Stomach (tissue), 9 donors: ENCODE results near the gene SHANK3. TPM values are rescaled to one million over a fixed set of nuclear protein-coding genes. Genes with fewer than 3 reads are reported as not detected.

Experiments used
- DNase-seq, 2 donors: peaks; one replicate each; pipeline versions ENCODE4 v3.0.0 to v3.0.0-alpha.2; 2013 to 2019
- H3K27ac ChIP-seq, 5 donors: fragments of 200-600 bp in 4 of 5; sonication (generic) in 4 of 5; one replicate each; pipeline ENCODE4 v1.5.1; 2013 to 2019; ENCODE audit warnings: mild to moderate bottlenecking in 1 of 5, moderate library complexity in 1 of 5
- H3K27me3 ChIP-seq, 3 donors: fragments of 200-600 bp; sonication (generic); one replicate each; pipeline ENCODE4 v1.5.1; 2017 to 2019; ENCODE audit warnings: mixed run types in 1 of 3
- H3K36me3 ChIP-seq, 4 donors: fragments of 200-600 bp; sonication (generic); 1 replicate in 3 of 4; 2 replicates in 1 of 4; pipeline ENCODE4 v1.5.1; 2016 to 2019
- H3K4me1 ChIP-seq, 4 donors: fragments of 200-600 bp; sonication (generic); one replicate each; pipeline ENCODE4 v1.5.1; 2016 to 2019
- H3K4me3 ChIP-seq, 4 donors: fragments of 200-600 bp; sonication (generic) in 3 of 4; one replicate each; pipeline ENCODE4 v1.5.1; 2016 to 2019; ENCODE audit warnings: mild to moderate bottlenecking in 1 of 4
- H3K9me3 ChIP-seq, 4 donors: fragments of 200-600 bp; sonication (generic); one replicate each; pipeline ENCODE4 v1.5.1; 2016 to 2019
- EP300 ChIP-seq: sonication (generic); formaldehyde crosslinking; IDR thresholded peaks from one replicate; pipeline ENCODE4 v1.6.1; 2017; ENCODE audit warnings: antibody characterized with exemption
- POLR2A ChIP-seq, 4 donors: fragments of 450-650 bp; IDR thresholded peaks; one replicate each; pipeline ENCODE4 v1.6.1; 2016; ENCODE audit warnings: antibody characterized with exemption in 4 of 4, control low read depth in 2 of 4, mild to moderate bottlenecking in 1 of 4, moderate library complexity in 1 of 4
- POLR2AphosphoS5 ChIP-seq, 3 donors: sonication (generic); formaldehyde crosslinking; IDR thresholded peaks; one replicate each; pipeline ENCODE4 v1.6.1; 2016; ENCODE audit warnings: antibody characterized with exemption in 3 of 3
- WGBS, 5 donors: extraction: QIAGEN DNeasy Blood & Tissue Kit in 3 of 5; methylation state at CpG; one replicate each; pipeline versions ENCODE4 v1.1.5 to v1.1.7; 2013 to 2018; 5-methylcytosine and 5-hydroxymethylcytosine counted together
- intact Hi-C: fragments of 100-400 bp; cut with DNase I; formaldehyde crosslinking; loops from one replicate; pipeline ENCODE4 v1.15.1; 2023; ENCODE audit warnings: low total_unique reads
- polyA plus RNA-seq, 3 donors: library from polyadenylated mRNA; stranded (reverse); fragments of 200-250 nt; gene quantifications; one replicate each; pipeline ENCODE4 v1.2.3, GENCODE V29; 2013
- total RNA-seq, 5 donors: library from RNA; depleted of rRNA; stranded (reverse); fragments of >200 nt; gene quantifications; one replicate each; pipeline versions ENCODE4 v1.1.0 to v1.2.3, GENCODE V29; 2014 to 2016
- TF ChIP-seq, protein P1 (sequence below), 7 experiments: fragments of 450-650 bp in 4 of 7; fragments of 200-600 bp in 3 of 7; sonication (generic) in 3 of 7; IDR thresholded peaks; one replicate each; pipeline ENCODE4 v1.5.1; 2016 to 2019; ENCODE audit warnings: antibody characterized with exemption in 7 of 7, control low read depth in 2 of 7, mild to moderate bottlenecking in 1 of 7
- donor health status: healthy with polysubstance abuse.
- donor health status: Bipolar disorder and iron deficiency.
- donor health status: healthy.

The SHANK3 gene
- total and polyA plus RNA-seq, 8 donors: 2.5 to 31.2 (median 5.1) TPM

DNA sequence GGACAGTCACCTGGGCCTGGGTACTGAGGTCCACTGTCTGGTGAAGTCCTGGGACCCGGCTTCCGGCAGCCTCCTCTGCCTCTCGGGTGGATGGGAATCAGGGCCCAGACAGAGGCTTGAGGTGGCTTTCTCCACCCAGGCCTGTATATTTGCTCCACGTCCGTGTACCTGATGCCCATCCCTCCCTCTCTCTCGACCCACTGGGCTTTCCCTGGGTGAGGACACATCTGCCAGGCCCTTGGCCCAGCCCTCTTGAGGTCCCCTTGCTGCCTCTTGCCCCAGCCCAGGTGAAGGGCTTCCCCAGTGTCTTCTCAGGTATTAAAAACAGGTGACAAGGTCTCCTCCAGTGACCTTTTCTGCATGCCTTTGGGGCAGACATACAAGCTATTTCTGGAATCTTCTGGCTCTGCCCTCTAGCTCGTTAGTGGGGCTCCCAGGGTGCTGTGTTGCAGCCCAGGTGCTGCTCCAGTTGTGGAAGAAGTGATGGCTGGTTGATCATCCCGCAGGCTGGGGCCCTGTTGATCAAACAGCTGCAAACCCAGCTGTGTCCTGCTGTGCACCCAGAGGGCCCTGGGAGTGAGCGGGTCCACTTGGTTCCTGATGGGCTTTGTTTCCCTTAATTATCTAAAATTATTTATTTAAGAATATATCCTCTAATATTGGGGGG is 39.9 kb downstream of the SHANK3 start:
- no peak for DNase-seq
- Histone ChIP-seq H3K27me3 (no peaks in the 10 kb centered on the region), H3K27ac (no peak overlapping the region), H3K4me1 (no peaks in the 10 kb centered on the region), H3K4me3 (no peak overlapping the region), H3K9me3 (no peaks in the 10 kb centered on the region), H3K36me3 (peaks cover 0 to 8% (median 4%) of the 10 kb centered on the region in 4 donors)
- TF ChIP-seq POLR2AphosphoS5 (IDR thresholded peaks at IDR 0.05): no peak
- TF ChIP-seq EP300: no peak
- TF ChIP-seq, protein P1, sequence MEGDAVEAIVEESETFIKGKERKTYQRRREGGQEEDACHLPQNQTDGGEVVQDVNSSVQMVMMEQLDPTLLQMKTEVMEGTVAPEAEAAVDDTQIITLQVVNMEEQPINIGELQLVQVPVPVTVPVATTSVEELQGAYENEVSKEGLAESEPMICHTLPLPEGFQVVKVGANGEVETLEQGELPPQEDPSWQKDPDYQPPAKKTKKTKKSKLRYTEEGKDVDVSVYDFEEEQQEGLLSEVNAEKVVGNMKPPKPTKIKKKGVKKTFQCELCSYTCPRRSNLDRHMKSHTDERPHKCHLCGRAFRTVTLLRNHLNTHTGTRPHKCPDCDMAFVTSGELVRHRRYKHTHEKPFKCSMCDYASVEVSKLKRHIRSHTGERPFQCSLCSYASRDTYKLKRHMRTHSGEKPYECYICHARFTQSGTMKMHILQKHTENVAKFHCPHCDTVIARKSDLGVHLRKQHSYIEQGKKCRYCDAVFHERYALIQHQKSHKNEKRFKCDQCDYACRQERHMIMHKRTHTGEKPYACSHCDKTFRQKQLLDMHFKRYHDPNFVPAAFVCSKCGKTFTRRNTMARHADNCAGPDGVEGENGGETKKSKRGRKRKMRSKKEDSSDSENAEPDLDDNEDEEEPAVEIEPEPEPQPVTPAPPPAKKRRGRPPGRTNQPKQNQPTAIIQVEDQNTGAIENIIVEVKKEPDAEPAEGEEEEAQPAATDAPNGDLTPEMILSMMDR (IDR thresholded peaks at IDR 0.05): no peak
- no peak for TF ChIP-seq POLR2A (IDR thresholded peaks at IDR 0.05)
- intact Hi-C loops: no loop called here
- 66 to 86% (median 74%) methylated on average over 9 of the region's 9 CpGs for WGBS, 5 donors

DNA sequence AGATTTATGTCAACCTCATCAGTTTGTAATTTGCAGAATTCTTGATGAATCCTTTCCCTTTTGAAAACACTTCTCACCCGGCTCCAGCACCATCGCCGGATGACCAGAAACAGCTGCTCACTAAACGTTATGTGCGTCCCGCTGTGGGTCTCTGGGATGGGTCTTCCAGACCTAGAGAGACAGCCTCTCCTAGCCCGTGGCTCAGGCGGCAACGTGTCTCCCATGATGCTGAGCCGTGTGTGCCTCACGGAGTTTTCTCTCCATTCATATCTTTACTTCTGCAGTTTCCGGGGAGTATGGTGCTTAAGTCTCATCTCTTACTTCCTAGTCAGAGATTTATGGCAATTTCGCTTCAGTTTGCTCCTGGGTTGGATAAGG is 40.4 kb downstream of the SHANK3 start:
- no peaks in the 10 kb centered on the region for H3K27me3 ChIP-seq
- TF ChIP-seq POLR2A (IDR thresholded peaks at IDR 0.05) (no peak), POLR2AphosphoS5 (IDR thresholded peaks at IDR 0.05) (no peak), EP300 (no peak)
- TF ChIP-seq, protein P1 (IDR thresholded peaks at IDR 0.05): no peak
- no peaks in the 10 kb centered on the region for H3K4me1 ChIP-seq
- intact Hi-C loops: no loop called here
- H3K36me3 ChIP-seq: peaks cover 0 to 10% (median 4%) of the 10 kb centered on the region in 4 donors
- 67 to 88% (median 79%) methylated on average over 13 of the region's 13 CpGs for WGBS, 5 donors
- no peaks in the 10 kb centered on the region for H3K9me3 ChIP-seq
- no peak overlapping the region for H3K27ac ChIP-seq
- H3K4me3 ChIP-seq: no peak overlapping the region
- no peak for DNase-seq

DNA sequence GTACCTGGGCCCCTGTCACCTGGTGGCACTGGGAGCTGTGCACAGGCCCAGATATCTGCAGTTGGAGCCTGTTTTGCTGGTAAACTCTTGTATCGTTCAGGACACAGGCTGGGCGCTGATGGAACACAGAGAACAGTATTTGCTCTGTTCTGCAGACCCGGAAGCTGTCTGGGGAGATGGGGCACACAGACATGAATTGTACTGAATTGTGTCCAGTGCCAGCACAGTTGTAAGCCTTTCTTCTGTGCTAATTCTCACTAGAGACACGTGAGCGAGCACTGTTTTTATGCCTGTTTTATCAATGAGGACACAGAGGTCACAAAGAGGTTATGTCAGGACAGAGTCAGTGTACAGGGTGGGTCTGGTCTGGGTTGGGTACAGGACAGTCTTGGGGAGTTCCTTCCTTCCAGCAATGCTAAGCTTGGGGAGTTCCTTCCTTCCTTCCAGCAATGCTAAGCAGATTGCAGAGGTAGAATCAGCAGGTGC is 41.0 kb downstream of the SHANK3 start:
- TF ChIP-seq, protein P1 (IDR thresholded peaks at IDR 0.05): no peak
- TF ChIP-seq EP300 (peak; percentile 14), POLR2A (IDR thresholded peaks at IDR 0.05) (no peak), POLR2AphosphoS5 (IDR thresholded peaks at IDR 0.05) (peak in 1 of 3 donors; percentile 39)
- Histone ChIP-seq H3K27ac (no peak overlapping the region), H3K4me3 (no peak overlapping the region), H3K4me1 (no peaks in the 10 kb centered on the region), H3K36me3 (peaks cover 0 to 10% (median 4%) of the 10 kb centered on the region in 4 donors), H3K27me3 (peaks cover 0 to 1% (median 0%) of the 10 kb centered on the region in 3 donors), H3K9me3 (no peaks in the 10 kb centered on the region)
- intact Hi-C loops: no loop called here
- 50 to 66% (median 57%) methylated on average over 5 of the region's 5 CpGs for WGBS, 5 donors
- peak in 1 of 2 donors; percentile 58 for DNase-seq

DNA sequence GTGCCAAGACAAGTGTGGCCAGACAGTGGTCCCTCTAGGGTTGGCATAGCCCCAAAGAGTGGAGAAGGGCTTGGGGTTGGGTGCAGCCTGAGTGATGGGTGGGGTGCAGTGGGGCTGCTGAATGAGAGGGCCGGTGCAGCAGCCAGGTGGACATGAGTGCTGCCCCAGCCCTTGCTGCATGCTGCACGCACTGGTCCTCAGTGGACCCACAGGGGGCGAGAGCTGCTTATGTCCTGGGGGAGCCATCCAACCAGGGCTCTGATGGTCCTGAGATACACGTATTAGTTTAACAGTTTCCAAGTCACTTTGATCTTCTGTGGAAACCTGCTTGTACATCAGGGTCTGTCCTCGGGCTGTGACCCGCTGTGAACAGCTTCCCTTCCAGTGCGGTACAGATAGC is 41.5 kb downstream of the SHANK3 start:
- H3K27ac ChIP-seq: no peak overlapping the region
- no peak for DNase-seq
- intact Hi-C loops: no loop called here

More for the DNA sequence above, 41.5 kb downstream of the SHANK3 start:
- 86 to 95% (median 91%) methylated on average over 4 to 7 of the region's 7 CpGs for WGBS, 5 donors
- H3K27me3 ChIP-seq: peaks cover 0 to 7% (median under 1%) of the 10 kb centered on the region in 3 donors
- no peaks in the 10 kb centered on the region for H3K9me3 ChIP-seq
- TF ChIP-seq POLR2A (IDR thresholded peaks at IDR 0.05) (no peak), POLR2AphosphoS5 (IDR thresholded peaks at IDR 0.05) (no peak), EP300 (no peak)
- TF ChIP-seq, protein P1 (IDR thresholded peaks at IDR 0.05): no peak
- H3K4me1 ChIP-seq: no peaks in the 10 kb centered on the region
- no peak overlapping the region for H3K4me3 ChIP-seq
- H3K36me3 ChIP-seq: peaks cover 0 to 10% (median 4%) of the 10 kb centered on the region in 4 donors
